Lower lobe of right lung (tissue), 2 donors: ENCODE measurements around the gene WDR17. TPM values are rescaled to one million over a fixed set of nuclear protein-coding genes. Genes with fewer than 3 reads are reported as not detected.
"Not testable (repeated sequence)": the region's sequence is repeated elsewhere in the genome, so short reads cannot be mapped to it uniquely, and the experiment has no call there.

Source experiments
- ATAC-seq, 2 donors: fragments of 200-7000 bp; cut with Tn5 transposase; one replicate each; pipeline ENCODE4 v1.9.1; 2020 to 2022; ENCODE audit warnings: mild to moderate bottlenecking in 2 of 2, moderate library complexity in 2 of 2
- DNase-seq: peaks from one replicate; pipeline ENCODE4 v3.0.0-alpha.2; 2020
- H3K27ac ChIP-seq: fragments of 200-600 bp; one replicate; pipeline ENCODE4 v1.8.0; 2022
- H3K27me3 ChIP-seq: fragments of 200-600 bp; one replicate; pipeline ENCODE4 v1.8.0; 2022; ENCODE audit warnings: low read depth
- H3K36me3 ChIP-seq: fragments of 200-600 bp; one replicate; pipeline ENCODE4 v1.8.0; 2022; ENCODE audit warnings: mild to moderate bottlenecking
- H3K4me1 ChIP-seq: fragments of 200-600 bp; one replicate; pipeline ENCODE4 v1.8.0; 2022
- H3K4me3 ChIP-seq: fragments of 200-600 bp; one replicate; pipeline ENCODE4 v1.8.0; 2022; ENCODE audit warnings: mild to moderate bottlenecking
- H3K9me3 ChIP-seq: fragments of 200-600 bp; one replicate; pipeline ENCODE4 v1.8.0; 2022
- CTCF ChIP-seq: fragments of 200-600 bp; IDR thresholded peaks from one replicate; pipeline ENCODE4 v1.8.0; 2022; ENCODE audit warnings: antibody characterized with exemption, mild to moderate bottlenecking
- intact Hi-C: fragments of 100-400 bp; cut with DNase I; formaldehyde crosslinking; loops from one replicate; pipeline ENCODE4 v1.11.0; 2022
- total RNA-seq: library from RNA; stranded (reverse); fragmentation: NEBNext Ultra II Directional; extraction: Animal tissue kit (Norgen Biotek cat#: 25700); gene quantifications from one replicate; pipeline ENCODE4 v1.2.1, GENCODE V29; 2021
- donor health status: DM: no; HTN: yes; CAD: no; lungs with severe emphysema.

The WDR17 gene
- total RNA-seq, 1 donor from 2014 or later = 5.6 TPM

GRCh38 chr4:176209535-176209934 is 143.9 kb downstream of the WDR17 start:
- TF ChIP-seq CTCF = no peak
- H3K27ac ChIP-seq = no peak overlapping the region
- intact Hi-C loops = no loop called here
- peaks cover 4% of the 10 kb centered on the region for H3K27me3 ChIP-seq
- no peaks in the 10 kb centered on the region for H3K4me1 ChIP-seq
- ATAC-seq (no peak), DNase-seq (no peak)
- H3K9me3 ChIP-seq = no peaks in the 10 kb centered on the region
- H3K36me3 ChIP-seq = no peaks in the 10 kb centered on the region
- no peak overlapping the region for H3K4me3 ChIP-seq

GRCh38 chr4:176210101-176210500 is 144.5 kb downstream of the WDR17 start:
- ATAC-seq = no peak
- H3K9me3 ChIP-seq = no peaks in the 10 kb centered on the region
- H3K4me3 ChIP-seq = no peak overlapping the region
- no peak overlapping the region for H3K27ac ChIP-seq
- TF ChIP-seq CTCF = no peak
- intact Hi-C loops = no loop called here
- peaks cover 4% of the 10 kb centered on the region for H3K27me3 ChIP-seq
- DNase-seq = no peak
- H3K4me1 ChIP-seq = no peaks in the 10 kb centered on the region
- no peaks in the 10 kb centered on the region for H3K36me3 ChIP-seq

- no peaks in the 10 kb centered on the region for H3K36me3 ChIP-seq
- H3K4me1 ChIP-seq = no peaks in the 10 kb centered on the region
- DNase-seq = no peak
- no peak overlapping the region for H3K27ac ChIP-seq
- H3K9me3 ChIP-seq = no peaks in the 10 kb centered on the region
- ATAC-seq = no peak
- no peaks in the 10 kb centered on the region for H3K27me3 ChIP-seq
- TF ChIP-seq CTCF = no peak
- no peak overlapping the region for H3K4me3 ChIP-seq
- intact Hi-C loops = no loop called here
These were observed 145.1 kb downstream of the WDR17 start for GRCh38 chr4:176210579-176211296.

GRCh38 chr4:176212351-176212750 is 146.7 kb downstream of the WDR17 start:
- H3K9me3 ChIP-seq, DNase-seq, H3K4me1 ChIP-seq, H3K36me3 ChIP-seq, H3K27me3 ChIP-seq, H3K4me3 ChIP-seq, H3K27ac ChIP-seq, ATAC-seq, intact Hi-C loops: not testable (repeated sequence)

- ATAC-seq (no peak), DNase-seq (no peak)
- TF ChIP-seq CTCF = no peak
- H3K4me1 ChIP-seq = no peaks in the 10 kb centered on the region
- intact Hi-C loops = no loop called here
- H3K4me3 ChIP-seq = no peak overlapping the region
- H3K27ac ChIP-seq = no peak overlapping the region
- no peaks in the 10 kb centered on the region for H3K36me3 ChIP-seq
- no peaks in the 10 kb centered on the region for H3K27me3 ChIP-seq
- no peaks in the 10 kb centered on the region for H3K9me3 ChIP-seq
These were observed 151.9 kb downstream of the WDR17 start for GRCh38 chr4:176217510-176217909.

- H3K9me3 ChIP-seq = no peaks in the 10 kb centered on the region
- intact Hi-C loops = no loop called here
- H3K4me1 ChIP-seq = no peaks in the 10 kb centered on the region
- H3K36me3 ChIP-seq = no peaks in the 10 kb centered on the region
- ATAC-seq = no peak
- no peak overlapping the region for H3K27ac ChIP-seq
- no peak for DNase-seq
- H3K27me3 ChIP-seq = no peaks in the 10 kb centered on the region
- no peak overlapping the region for H3K4me3 ChIP-seq
- no peak for TF ChIP-seq CTCF
These were observed 156.5 kb downstream of the WDR17 start for GRCh38 chr4:176222149-176222548.
